Measurements from ENCODE around the gene EVL.

The EVL gene

DNA sequence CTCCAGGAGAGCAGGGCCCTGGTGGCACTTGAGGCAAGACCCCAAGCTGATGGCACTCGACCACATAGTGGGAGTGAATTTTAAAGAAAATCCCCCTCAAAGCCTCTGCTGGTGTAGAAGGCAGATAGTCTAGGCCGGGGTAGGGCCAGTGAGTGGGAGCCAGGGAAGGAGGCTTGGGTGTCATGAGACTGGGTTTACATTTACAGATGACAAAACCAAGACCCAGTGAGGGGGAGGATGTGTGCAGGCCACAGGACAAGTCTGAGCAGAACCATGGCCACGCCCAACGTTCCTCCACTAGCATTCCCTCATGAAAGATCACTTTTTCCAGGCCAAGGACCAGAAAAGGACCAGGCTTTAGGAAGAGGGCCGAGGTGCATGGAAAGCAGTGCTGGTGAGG lies 42.0 kb downstream of the EVL start:
- TF ChIP-seq EZH2phosphoT487 (IDR thresholded peaks at IDR 0.05; ENCODE audit: borderline replicate concordance), result no peak
- TF ChIP-seq, protein P1, sequence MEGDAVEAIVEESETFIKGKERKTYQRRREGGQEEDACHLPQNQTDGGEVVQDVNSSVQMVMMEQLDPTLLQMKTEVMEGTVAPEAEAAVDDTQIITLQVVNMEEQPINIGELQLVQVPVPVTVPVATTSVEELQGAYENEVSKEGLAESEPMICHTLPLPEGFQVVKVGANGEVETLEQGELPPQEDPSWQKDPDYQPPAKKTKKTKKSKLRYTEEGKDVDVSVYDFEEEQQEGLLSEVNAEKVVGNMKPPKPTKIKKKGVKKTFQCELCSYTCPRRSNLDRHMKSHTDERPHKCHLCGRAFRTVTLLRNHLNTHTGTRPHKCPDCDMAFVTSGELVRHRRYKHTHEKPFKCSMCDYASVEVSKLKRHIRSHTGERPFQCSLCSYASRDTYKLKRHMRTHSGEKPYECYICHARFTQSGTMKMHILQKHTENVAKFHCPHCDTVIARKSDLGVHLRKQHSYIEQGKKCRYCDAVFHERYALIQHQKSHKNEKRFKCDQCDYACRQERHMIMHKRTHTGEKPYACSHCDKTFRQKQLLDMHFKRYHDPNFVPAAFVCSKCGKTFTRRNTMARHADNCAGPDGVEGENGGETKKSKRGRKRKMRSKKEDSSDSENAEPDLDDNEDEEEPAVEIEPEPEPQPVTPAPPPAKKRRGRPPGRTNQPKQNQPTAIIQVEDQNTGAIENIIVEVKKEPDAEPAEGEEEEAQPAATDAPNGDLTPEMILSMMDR (conservative IDR thresholded peaks at IDR 0.05; ENCODE audit: low read length), result no peak

DNA sequence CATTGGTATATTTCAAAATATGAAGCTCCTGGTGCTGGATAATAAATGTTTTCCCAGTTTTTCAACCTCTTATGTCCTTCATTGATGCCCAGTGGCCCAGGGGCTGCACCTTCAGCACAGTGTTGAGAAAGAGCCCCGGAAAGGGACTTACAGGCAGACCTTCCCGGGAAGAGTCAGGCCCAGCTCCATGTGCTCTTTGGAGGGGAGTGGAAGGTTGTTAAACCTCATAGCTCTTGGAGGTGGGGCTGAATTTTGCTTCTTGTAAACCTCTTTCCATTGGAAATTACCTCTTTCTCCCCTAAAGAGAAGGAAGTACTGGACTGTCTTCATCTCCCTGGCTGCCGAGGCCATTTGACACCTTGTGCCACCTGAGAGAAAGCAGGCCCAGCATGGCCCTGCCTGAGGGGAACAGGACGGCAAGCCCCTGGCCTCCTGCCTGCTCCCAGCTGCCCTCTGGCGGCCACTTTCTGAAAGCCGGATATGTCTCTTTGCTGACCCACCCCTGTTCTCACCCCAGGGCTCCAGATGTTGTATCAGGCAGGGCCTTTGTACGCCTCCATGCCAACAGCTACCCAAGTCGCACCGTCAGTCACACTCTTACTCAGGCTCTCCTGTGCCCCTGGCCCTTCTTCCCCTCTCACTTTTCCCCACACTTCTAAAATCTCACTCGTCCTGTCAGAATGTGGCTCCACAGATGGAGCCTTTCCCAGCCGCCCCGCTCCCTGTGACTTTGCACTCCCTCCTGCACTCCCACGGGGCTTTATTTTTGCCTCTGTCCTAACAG lies 43.0 kb downstream of the EVL start:
- Histone ChIP-seq H3K4me1 (ENCODE audit: insufficient read depth, low read length, poor library complexity, severe bottlenecking) (peaks cover 50% of the 10 kb centered on the region), H3K79me2 (ENCODE audit: insufficient read depth, low read length) (peaks cover 97% of the 10 kb centered on the region), H4K20me1 (ENCODE audit: insufficient read depth, low read length, poor library complexity, severe bottlenecking) (peaks cover 63% of the 10 kb centered on the region), H3K27me3 (ENCODE audit: insufficient read depth, low read length, poor library complexity, severe bottlenecking) (no peaks in the 10 kb centered on the region), H3K36me3 (ENCODE audit: insufficient read depth, low read length) (peaks cover 92% of the 10 kb centered on the region), H3K4me2 (ENCODE audit: low read depth, low read length, poor library complexity, severe bottlenecking) (no peak overlapping the region), H3K4me3 (ENCODE audit: low read length, poor library complexity, severe bottlenecking) (no peak overlapping the region), H2AFZ (ENCODE audit: low read length) (no peak overlapping the region), H3K9me3 (ENCODE audit: insufficient read depth, low read depth, low read length) (no peaks in the 10 kb centered on the region), H3K9me2 (replicated peaks; ENCODE audit: low read depth, low read length) (no peaks in the 10 kb centered on the region), H3K9ac (ENCODE audit: low read depth, low read length, poor library complexity, severe bottlenecking) (peak overlapping the region; percentile 10), H3F3A (ENCODE audit: low read depth) (no peaks in the 10 kb centered on the region)
- TF ChIP-seq EZH2phosphoT487 (IDR thresholded peaks at IDR 0.05; ENCODE audit: borderline replicate concordance), result no peak
- TF ChIP-seq, protein P1 (conservative IDR thresholded peaks at IDR 0.05; ENCODE audit: low read length), result peak; percentile 82

More for the DNA sequence above, 42.0 kb downstream of the EVL start:
- no peaks in the 10 kb centered on the region for H3K27me3 ChIP-seq (ENCODE audit: insufficient read depth, low read length, poor library complexity, severe bottlenecking)
- H3K36me3 ChIP-seq (ENCODE audit: insufficient read depth, low read length), result peaks cover 92% of the 10 kb centered on the region
- no peaks in the 10 kb centered on the region for H3K9me3 ChIP-seq (ENCODE audit: insufficient read depth, low read depth, low read length)
- H3F3A ChIP-seq (ENCODE audit: low read depth), result no peaks in the 10 kb centered on the region
- H4K20me1 ChIP-seq (ENCODE audit: insufficient read depth, low read length, poor library complexity, severe bottlenecking), result peaks cover 64% of the 10 kb centered on the region
- no peak overlapping the region for H3K4me2 ChIP-seq (ENCODE audit: low read depth, low read length, poor library complexity, severe bottlenecking)
- H3K4me1 ChIP-seq (ENCODE audit: insufficient read depth, low read length, poor library complexity, severe bottlenecking), result peaks cover 53% of the 10 kb centered on the region
- no peak overlapping the region for H3K4me3 ChIP-seq (ENCODE audit: low read length, poor library complexity, severe bottlenecking)
- H3K9me2 ChIP-seq (replicated peaks; ENCODE audit: low read depth, low read length), result no peaks in the 10 kb centered on the region
- no peak overlapping the region for H2AFZ ChIP-seq (ENCODE audit: low read length)
- H3K9ac ChIP-seq (ENCODE audit: low read depth, low read length, poor library complexity, severe bottlenecking), result peak overlapping the region; percentile 10
- peaks cover 97% of the 10 kb centered on the region for H3K79me2 ChIP-seq (ENCODE audit: insufficient read depth, low read length)

DNA sequence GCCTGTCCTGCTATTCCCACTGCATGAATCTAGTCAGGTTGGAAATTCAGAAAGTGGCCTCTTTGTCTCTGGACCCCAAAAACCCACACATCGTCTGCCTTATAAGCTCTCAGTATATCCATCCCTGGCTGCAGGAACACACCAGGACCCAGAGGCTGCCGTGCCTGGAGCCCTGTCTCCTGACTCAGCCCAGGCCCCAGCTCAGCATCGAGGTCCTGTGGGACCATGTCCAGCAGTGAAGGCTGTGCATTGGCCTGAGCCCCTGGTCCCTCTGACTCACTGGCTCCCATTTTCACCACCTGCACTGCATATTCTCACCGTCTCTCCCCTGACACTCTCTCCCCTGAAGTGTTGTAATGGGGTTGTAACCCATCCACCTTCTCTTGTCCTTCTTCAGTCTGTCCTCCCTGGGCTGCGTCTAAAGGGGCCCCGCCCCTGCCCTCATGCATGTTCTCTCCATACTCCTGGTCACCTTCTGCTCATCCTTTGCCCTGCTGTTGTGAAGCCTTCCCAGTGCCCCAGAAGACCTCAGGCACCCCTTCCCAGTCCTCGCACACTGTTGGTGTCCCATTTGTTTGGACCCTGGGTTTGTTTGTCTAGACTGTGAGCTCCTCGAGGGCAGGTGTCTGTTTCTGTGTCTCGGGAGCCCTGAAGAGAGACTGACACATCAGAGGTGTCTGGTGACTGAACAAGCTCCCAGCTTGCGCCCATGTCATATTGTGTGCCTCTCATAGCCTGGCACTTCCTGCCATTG lies 43.8 kb downstream of the EVL start:
- Histone ChIP-seq H3K4me1 (ENCODE audit: insufficient read depth, low read length, poor library complexity, severe bottlenecking) (peaks cover 43% of the 10 kb centered on the region), H3K9ac (ENCODE audit: low read depth, low read length, poor library complexity, severe bottlenecking) (no peak overlapping the region), H3K27me3 (ENCODE audit: insufficient read depth, low read length, poor library complexity, severe bottlenecking) (no peaks in the 10 kb centered on the region), H3K4me3 (ENCODE audit: low read length, poor library complexity, severe bottlenecking) (no peak overlapping the region), H3K9me2 (replicated peaks; ENCODE audit: low read depth, low read length) (no peaks in the 10 kb centered on the region), H4K20me1 (ENCODE audit: insufficient read depth, low read length, poor library complexity, severe bottlenecking) (peaks cover 55% of the 10 kb centered on the region), H3K4me2 (ENCODE audit: low read depth, low read length, poor library complexity, severe bottlenecking) (no peak overlapping the region), H3K9me3 (ENCODE audit: insufficient read depth, low read depth, low read length) (no peaks in the 10 kb centered on the region), H3K36me3 (ENCODE audit: insufficient read depth, low read length) (peaks cover 92% of the 10 kb centered on the region), H2AFZ (ENCODE audit: low read length) (no peak overlapping the region), H3K79me2 (ENCODE audit: insufficient read depth, low read length) (peaks cover 96% of the 10 kb centered on the region), H3F3A (ENCODE audit: low read depth) (no peaks in the 10 kb centered on the region)
- no peak for TF ChIP-seq EZH2phosphoT487 (IDR thresholded peaks at IDR 0.05; ENCODE audit: borderline replicate concordance)
- TF ChIP-seq, protein P1 (conservative IDR thresholded peaks at IDR 0.05; ENCODE audit: low read length), result no peak

Data from Loucy (cell line).